ENCODE results near the gene ZNF41.
"Not testable (repeated sequence)": the region's sequence is repeated elsewhere in the genome, so short reads cannot be mapped to it uniquely, and the experiment has no call there.

DNA sequence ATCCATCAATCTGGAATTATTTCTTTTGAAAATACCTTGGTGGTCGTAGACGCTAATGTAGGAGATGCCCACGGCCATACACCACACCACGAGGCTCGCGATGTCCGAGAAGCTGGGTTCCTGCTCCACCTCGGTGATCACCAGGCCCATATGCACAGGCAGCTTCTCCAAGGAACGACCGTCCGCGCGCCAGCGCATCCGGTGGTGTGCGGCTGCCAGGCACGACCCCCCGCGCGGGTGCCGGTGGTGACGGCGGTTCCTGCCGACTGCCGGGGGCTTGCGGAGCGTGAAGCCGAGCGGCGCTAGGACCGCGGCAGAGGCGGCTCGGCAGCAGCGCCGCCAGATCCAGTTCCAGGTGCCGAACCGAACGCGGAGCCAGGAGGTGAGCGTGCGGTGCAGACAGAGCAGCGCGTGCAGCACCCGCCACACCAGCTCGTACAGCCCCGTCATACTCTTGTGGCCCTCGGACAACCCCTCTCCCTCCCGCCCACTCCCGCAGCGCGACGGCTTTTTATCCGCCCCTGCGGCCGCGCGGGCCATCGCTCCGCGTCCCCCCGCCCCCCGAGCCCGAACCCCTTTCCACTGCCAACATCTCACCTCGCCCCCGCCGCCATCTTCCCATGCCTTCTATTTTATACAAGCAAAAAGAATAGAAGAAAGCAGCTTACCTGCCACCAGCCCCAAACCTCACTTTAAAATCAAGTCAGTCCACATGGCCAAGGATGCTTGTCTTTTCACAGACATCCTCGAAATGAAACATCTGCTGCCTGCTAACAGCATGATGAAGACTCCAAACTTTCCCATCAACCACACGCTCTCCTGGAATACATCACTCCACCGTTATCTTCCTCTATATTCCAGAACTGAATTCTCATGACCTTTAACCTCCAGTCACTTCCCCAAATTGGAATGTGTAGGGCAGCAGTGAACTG is 30.3 kb upstream of the ZNF41 start:
- not testable (repeated sequence) for TF ChIP-seq HNRNPLL (IDR thresholded peaks at IDR 0.05; ENCODE audit: low read depth, low read length, poor library complexity, severe bottlenecking); KLF9 (CRISPR knock-in tag; IDR thresholded peaks at IDR 0.05; ENCODE audit: low read depth); POLR2A (IDR thresholded peaks at IDR 0.05; ENCODE audit: insufficient read depth in 1 of 2, low read depth in 2 of 2, low read length in 2 of 2); CHD2 (IDR thresholded peaks at IDR 0.05; ENCODE audit: low read depth, low read length); ZSCAN29 (CRISPR knock-in tag; conservative IDR thresholded peaks at IDR 0.05); POLR2AphosphoS5 (IDR thresholded peaks at IDR 0.05; ENCODE audit: low read depth, low read length)
- TF ChIP-seq, protein P1, sequence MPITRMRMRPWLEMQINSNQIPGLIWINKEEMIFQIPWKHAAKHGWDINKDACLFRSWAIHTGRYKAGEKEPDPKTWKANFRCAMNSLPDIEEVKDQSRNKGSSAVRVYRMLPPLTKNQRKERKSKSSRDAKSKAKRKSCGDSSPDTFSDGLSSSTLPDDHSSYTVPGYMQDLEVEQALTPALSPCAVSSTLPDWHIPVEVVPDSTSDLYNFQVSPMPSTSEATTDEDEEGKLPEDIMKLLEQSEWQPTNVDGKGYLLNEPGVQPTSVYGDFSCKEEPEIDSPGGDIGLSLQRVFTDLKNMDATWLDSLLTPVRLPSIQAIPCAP (CRISPR knock-in tag; IDR thresholded peaks at IDR 0.05; ENCODE audit: low read depth) = not testable (repeated sequence)
- TF ChIP-seq, protein P2, sequence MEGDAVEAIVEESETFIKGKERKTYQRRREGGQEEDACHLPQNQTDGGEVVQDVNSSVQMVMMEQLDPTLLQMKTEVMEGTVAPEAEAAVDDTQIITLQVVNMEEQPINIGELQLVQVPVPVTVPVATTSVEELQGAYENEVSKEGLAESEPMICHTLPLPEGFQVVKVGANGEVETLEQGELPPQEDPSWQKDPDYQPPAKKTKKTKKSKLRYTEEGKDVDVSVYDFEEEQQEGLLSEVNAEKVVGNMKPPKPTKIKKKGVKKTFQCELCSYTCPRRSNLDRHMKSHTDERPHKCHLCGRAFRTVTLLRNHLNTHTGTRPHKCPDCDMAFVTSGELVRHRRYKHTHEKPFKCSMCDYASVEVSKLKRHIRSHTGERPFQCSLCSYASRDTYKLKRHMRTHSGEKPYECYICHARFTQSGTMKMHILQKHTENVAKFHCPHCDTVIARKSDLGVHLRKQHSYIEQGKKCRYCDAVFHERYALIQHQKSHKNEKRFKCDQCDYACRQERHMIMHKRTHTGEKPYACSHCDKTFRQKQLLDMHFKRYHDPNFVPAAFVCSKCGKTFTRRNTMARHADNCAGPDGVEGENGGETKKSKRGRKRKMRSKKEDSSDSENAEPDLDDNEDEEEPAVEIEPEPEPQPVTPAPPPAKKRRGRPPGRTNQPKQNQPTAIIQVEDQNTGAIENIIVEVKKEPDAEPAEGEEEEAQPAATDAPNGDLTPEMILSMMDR (CRISPR knock-in tag; IDR thresholded peaks at IDR 0.05) = not testable (repeated sequence)
